Lower leg skin (tissue), 4 donors: ENCODE data around the gene TGFA. TPM values are rescaled to one million over a fixed set of nuclear protein-coding genes. Genes with fewer than 3 reads are reported as not detected.

ENCODE experiments used
- DNase-seq, 2 donors: peaks; one replicate each; pipeline ENCODE4 v3.0.0-alpha.2; 2019; ENCODE audit warnings: low spot score in 2 of 2
- H3K4me3 ChIP-seq: fragments of 200-600 bp; sonication (generic); 2 replicates; pipeline ENCODE4 v1.5.1; 2017; ENCODE audit warnings: mild to moderate bottlenecking, low read depth; ENCODE audit not compliant: poor library complexity, severe bottlenecking
- CTCF ChIP-seq, 3 donors: fragments of 450-650 bp; IDR thresholded peaks; one replicate each; pipeline ENCODE4 v1.5.1; 2016; ENCODE audit warnings: antibody characterized with exemption in 3 of 3, mild to moderate bottlenecking in 3 of 3, moderate library complexity in 2 of 3
- POLR2A ChIP-seq, 2 donors: fragments of 450-650 bp; IDR thresholded peaks; one replicate each; pipeline ENCODE4 v1.6.1; 2016 to 2017; ENCODE audit warnings: antibody characterized with exemption in 2 of 2, mild to moderate bottlenecking in 1 of 2, moderate library complexity in 1 of 2
- WGBS, 2 donors: methylation state at CpG; one replicate each; pipeline ENCODE4 v1.1.5; 2018; 5-methylcytosine and 5-hydroxymethylcytosine counted together
- intact Hi-C: fragments of 100-400 bp; cut with DNase I; formaldehyde crosslinking; loops from one replicate; pipeline ENCODE4 v1.15.0; 2023; ENCODE audit warnings: low total_unique reads
- total RNA-seq, 4 donors: library from RNA; depleted of rRNA; stranded (reverse); fragments of >200 nt; gene quantifications; one replicate each; pipeline ENCODE4 v1.1.0, GENCODE V29; 2016

TGFA gene
- total RNA-seq, 4 donors from 2014 or later = 56.5 to 78.3 (median 65.0) TPM

DNA sequence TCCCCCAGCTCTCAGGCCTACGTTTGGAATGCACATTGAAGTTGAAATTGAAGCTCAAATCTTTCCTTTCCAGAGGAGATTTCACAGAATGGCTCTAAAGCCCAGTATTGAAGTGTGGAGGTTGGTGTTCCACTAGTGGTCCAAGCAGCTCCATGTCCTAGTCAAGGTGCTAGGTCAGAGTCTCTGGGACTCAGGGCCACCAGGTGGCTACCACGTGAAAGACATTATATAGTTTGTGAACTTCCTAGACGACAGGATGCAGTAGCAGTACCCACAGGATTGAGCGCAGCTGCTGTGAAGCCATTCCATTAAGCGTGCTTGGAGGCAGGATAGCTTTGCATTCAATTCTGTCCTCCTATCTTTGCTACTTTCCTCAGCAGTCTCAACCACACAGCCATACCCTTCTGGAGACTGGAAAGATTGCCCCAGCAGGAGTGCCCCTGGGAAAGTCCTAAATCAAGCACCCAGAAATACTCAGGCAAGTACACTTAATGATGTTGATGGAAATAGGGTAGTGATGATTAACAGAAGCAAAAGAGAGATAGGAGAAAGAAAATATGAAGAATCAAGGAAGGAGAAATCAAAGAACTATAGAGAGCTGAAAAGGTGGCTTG lies 4.7 kb upstream of the TGFA start:
- no peak for DNase-seq
- intact Hi-C loops = loop anchor here (2.0 kb wide), 1 partner anchor 38 kb away; no protein-coding TSS in a partner anchor
- TF ChIP-seq POLR2A (IDR thresholded peaks at IDR 0.05) = no peak
- no peak for TF ChIP-seq CTCF (IDR thresholded peaks at IDR 0.05)
- no peak overlapping the region for H3K4me3 ChIP-seq
- WGBS, 2 donors = 50 to 69% methylated on average over 5 of the region's 5 CpGs

GRCh38 chr2:70557171-70557838 lies 3.7 kb upstream of the TGFA start:
- DNase-seq = no peak
- TF ChIP-seq CTCF (IDR thresholded peaks at IDR 0.05) (no peak), POLR2A (IDR thresholded peaks at IDR 0.05) (no peak)
- 42 to 47% methylated on average over 6 of the region's 6 CpGs for WGBS, 2 donors
- no peak overlapping the region for H3K4me3 ChIP-seq
- intact Hi-C loops = no loop called here

DNA sequence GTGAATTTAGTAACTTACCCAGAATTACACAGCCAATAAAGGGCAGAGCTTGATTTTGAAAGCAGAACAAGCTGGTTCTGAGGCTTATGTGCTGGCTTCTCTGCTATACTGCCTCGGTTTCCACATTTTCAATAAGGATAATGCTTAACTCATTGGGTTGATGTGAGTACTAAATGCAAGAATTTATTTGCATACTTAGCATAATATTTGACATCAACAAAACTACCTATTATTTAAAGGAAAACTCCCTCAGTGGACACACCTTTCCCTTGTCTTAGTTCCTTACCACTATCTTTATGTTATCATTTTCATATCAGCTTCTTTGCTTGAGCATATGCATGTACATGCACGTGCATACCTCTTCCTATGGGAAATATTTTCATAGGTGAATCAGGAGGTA lies 3.0 kb upstream of the TGFA start:
- 63 to 64% methylated on average over 2 of the region's 2 CpGs for WGBS, 2 donors
- DNase-seq = no peak
- no peak overlapping the region for H3K4me3 ChIP-seq
- intact Hi-C loops = no loop called here
- TF ChIP-seq CTCF (IDR thresholded peaks at IDR 0.05) (no peak), POLR2A (IDR thresholded peaks at IDR 0.05) (no peak)

DNA sequence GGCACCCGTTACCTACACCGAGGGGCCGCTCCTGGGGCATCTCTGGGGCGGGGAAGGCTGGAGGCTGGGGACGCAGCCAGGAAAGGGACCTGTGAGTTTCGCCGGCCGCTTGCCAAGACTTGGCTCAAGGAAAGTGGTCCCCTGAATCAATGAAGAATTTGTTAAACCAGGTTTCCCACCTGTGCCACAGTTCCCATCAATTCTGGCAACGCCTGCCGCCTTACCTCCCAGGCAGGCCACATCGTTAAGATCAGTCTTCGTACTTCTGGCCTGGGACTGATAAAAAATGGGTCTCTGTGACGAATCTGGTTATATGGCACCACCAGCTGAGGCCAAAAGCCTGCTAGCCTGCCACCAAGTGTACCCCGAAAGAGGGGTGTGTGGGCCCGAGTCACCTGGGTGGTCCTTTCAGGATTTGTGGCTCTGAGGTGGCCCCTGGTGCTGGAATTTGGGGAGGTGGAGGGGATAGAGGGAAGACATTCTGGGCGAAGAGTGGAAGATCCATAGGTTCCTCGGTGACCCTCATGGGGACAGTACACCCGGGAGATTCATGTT lies 789 bp upstream of the TGFA start:
- WGBS, 2 donors = 31 to 40% methylated on average over 12 to 17 of the region's 18 CpGs
- no peak for TF ChIP-seq POLR2A (IDR thresholded peaks at IDR 0.05)
- no peak overlapping the region for H3K4me3 ChIP-seq
- no peak for DNase-seq
- intact Hi-C loops = loop anchor here (5.0 kb wide), 1 partner anchor 1403 kb away; no protein-coding TSS in a partner anchor

GRCh38 chr2:70553334-70553583 lies 367 bp downstream of the TGFA start:
- 0% methylated on average over 6 to 18 of the region's 18 CpGs for WGBS, 2 donors
- intact Hi-C loops = loop anchor here (5.0 kb wide), 1 partner anchor 1404 kb away; no protein-coding TSS in a partner anchor
- peak in 1 of 2 donors; percentile 86 for DNase-seq
- H3K4me3 ChIP-seq = peak overlapping the region; percentile 48
- TF ChIP-seq POLR2A (IDR thresholded peaks at IDR 0.05) (no peak), CTCF (IDR thresholded peaks at IDR 0.05) (no peak)

DNA sequence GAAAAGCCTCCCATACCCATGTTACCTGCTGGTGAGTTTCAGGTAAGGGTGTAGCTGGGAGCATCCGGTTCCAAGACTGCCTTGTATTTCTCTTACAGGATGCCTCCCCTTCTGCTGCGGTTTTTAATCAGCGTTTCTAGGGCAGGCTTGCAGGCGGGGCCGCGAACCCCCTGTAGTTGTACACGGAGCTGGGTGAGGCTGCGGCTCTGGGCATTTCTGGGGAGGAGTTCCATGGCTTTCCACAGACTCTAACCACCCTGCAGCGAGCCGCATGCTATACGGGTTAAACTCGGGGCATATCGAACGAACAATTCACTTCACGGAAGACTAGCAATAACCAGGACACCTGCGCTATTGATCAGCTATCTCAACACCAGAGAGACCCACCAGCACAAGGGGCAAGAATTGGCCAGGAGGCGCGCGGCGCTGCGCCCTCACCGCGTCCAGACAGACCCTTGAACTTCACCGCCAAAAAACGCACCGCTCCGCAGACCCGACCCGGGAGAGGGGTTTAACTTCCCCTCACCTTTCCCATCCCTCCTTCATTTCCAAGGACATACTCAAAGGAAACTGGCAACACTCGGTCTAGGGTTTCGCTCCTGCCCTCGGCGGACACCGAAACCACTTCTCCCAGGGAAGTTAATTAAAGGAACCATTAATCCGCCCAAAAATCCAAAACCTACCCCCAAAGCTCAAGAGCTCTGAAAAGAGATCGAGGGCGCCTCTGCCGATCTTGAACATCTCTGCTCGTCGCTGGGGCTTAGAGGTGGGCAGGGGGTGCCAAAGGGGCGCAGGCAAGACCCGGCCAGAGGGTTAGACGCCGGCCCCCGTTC lies 909 bp downstream of the TGFA start:
- TF ChIP-seq POLR2A (IDR thresholded peaks at IDR 0.05) (no peak), CTCF (IDR thresholded peaks at IDR 0.05) (no peak)
- intact Hi-C loops = loop anchor here (5.0 kb wide), 1 partner anchor 1405 kb away; no protein-coding TSS in a partner anchor
- peak overlapping the region; percentile 48 for H3K4me3 ChIP-seq
- 1 to 2% methylated on average over 38 to 45 of the region's 45 CpGs for WGBS, 2 donors
- no peak for DNase-seq
